SW480 (cell line): ENCODE data around the gene ZBTB12.
A peak's percentile ranks its signal among the peaks of the same experiment; 100 is the strongest.
"Not testable (repeated sequence)": the region's sequence is repeated elsewhere in the genome, so short reads cannot be mapped to it uniquely, and the experiment has no call there.

Source experiments
- DNase-seq: peaks from one replicate; pipeline ENCODE4 v3.0.0-alpha.2; 2016; ENCODE audit warnings: low spot score

Gene ZBTB12

GRCh38 chr6:31920811-31921210, 18.9 kb upstream of the ZBTB12 start:
- DNase-seq = no peak

DNA sequence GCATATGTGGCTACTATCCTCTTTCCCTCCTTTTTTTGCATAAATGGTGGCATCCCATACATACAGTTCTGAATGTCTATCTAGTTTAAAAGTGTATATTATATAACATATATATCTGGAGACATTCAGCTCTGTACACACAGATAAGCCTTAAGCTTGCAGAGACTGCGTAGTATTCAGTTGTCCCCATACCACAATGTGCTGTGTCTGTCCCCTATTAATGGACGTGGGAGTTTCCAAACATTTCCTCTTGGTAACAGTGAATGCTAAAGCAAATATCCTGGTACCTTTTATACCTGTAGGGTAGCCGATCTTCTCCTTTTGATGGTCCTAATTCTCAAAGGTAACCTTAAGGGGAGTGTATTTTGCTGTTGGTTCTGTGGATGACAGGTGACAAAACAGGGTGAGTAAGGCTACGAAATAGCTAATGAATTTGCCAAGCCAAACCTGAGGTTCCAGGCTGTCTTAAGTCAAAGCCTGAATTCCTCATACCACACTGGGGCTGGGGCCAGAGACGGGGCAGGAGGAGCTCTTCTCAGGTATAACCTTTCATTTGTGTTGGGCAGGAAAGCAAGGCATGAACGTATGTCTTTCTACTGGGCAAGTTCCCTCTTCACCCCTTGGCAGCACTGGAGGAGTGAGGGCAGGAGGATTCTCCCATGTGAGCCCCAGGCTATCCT, 17.9 kb upstream of the ZBTB12 start:
- no peak for DNase-seq

DNA sequence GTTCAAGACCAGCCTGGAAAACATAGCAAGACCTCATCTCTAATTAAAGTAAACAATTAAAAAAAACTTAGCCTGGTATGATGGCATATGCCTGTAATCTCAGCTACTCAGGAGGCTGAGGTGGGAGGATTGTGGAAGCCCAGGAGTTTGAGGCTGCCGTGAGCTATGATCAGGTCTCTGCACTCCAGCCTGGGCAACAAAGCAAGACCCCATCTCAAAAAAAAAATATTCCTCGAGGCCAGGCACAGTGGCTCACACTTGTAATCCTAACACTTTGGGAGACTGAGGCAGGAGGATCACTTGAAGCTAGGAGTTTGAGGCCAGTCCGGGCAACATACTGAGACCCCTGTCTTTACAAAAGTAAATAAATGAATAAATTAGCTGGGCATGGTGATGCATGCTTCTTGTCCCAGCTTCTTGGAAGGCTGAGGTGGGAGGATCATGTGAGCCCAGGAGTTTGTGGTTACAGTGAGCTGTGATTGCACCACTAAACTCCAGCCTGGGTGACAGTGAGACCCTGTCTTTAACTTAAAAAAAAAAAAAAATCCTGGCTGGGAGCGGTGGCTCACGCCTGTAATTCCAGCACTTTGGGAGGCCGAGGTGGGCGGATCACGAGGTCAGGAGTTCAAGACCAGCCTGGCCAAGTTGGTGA, 16.3 kb upstream of the ZBTB12 start:
- DNase-seq = no peak

- no peak for DNase-seq
Measured at GRCh38 chr6:31915756-31916155, 13.9 kb upstream of the ZBTB12 start.

GRCh38 chr6:31915351-31915750, 13.5 kb upstream of the ZBTB12 start:
- no peak for DNase-seq

DNA sequence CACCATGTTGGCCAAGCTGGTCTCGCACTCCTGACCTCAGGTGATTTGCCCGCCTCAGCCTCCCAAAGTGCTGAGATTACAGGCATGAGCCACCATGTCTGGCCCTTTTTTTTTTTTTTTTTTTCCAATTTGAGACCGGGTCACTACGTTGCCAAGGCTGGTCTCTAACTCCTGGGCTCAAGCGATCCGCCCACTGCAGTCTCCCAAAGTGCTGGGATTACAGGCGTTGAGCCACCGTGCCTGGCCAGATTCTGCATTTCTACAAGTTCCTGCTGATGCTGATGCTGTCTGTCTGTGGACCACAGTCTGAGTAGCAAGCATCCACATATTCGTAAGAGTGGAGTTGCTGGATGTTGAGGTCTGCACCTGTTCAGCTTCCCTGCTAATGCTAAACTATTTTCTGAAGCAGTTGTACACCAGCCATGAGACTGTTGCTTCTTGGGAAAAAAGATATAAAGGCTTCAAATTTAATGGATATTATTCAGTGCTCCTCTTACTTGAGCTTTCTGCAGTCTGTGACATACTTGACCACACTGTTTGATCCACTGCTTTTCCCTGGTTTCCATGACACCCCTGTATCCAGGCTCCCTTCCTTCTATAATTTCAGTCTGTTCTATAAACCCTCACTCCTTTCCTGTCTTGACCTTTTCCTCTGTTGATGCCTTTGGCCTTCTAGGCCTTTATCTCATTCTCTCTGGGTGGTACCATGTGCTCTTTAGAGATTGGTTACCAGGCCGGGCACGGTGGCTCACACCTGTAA, 10.1 kb upstream of the ZBTB12 start:
- DNase-seq = no peak

DNA sequence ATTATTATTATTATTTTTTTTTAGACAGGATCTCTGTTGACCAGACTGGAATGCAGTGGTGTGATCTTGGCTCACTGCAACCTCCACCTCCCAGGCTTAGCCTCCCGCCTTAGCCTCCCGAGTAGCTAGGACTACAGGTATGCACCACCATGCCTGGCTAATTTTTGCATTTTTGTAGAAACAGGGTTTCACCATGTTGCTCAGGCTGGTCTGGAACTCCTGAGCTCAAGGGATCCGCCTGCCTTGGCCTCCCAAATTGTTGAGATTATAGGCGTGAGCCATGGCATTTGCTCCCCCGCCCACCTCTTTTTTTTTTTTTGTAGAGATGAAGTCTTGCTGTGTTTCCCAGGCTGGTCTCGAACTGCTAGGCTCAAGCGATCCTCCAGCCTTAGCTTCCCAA, 7.4 kb upstream of the ZBTB12 start:
- DNase-seq = not testable (repeated sequence)

DNA sequence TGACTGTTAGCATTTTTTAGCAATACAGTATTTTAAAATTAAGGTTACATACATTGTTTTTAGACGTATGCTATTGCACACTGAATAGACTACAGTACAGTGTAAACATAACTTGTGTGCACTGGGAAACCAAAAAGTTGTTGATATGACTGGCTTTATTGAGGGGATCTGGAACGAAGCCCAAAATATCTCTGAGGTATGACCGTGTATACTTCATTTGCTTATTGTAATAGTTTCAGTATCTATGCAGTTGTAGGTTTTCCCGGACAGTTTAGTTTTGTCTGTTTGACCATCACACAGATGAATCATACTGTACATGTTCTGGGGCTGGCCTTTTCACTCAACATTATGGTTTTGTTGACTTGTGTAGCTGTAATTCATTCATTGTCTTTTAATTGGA, 6.9 kb upstream of the ZBTB12 start:
- DNase-seq = no peak

DNA sequence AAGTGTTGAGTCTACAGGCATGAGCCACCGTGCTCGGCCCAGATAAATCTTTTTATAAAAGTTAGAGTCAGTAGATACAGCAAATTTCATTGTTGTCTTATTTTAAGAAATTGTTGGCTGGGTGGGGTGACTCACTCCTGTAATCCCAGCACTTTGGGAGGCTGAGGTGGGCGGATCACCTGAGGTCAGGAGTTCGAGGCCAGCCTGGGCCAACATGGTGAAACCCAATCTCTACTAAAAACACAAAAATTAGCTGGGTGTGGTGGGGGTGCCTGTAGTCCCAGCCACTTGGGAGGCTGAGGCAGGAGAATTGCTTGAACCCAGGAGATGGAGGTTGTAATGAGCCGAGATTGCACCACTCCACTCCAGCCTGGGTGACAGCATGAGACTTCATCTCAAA, 6.4 kb upstream of the ZBTB12 start:
- DNase-seq = not testable (repeated sequence)

GRCh38 chr6:31907158-31907813, 5.4 kb upstream of the ZBTB12 start:
- DNase-seq = no peak

DNA sequence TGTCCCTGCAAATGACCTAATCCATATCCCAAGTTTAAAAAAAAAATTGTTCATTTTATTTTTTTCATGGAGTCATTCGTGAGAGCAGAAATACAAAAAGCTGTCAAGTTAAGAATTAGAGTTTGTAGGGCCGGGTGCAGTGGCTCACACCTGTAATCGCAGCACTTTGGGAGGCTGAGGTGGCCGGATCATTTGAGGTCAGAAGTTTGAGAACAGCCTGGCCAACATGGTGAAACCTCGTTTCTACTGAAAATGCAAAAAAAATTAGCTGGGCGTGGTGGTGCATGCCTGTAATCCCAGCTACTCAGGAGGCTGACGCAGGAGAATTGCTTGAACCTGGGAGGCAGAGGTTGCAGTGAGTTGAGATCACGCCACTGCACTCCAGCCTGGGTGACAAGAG, 4.8 kb upstream of the ZBTB12 start:
- DNase-seq = not testable (repeated sequence)

DNA sequence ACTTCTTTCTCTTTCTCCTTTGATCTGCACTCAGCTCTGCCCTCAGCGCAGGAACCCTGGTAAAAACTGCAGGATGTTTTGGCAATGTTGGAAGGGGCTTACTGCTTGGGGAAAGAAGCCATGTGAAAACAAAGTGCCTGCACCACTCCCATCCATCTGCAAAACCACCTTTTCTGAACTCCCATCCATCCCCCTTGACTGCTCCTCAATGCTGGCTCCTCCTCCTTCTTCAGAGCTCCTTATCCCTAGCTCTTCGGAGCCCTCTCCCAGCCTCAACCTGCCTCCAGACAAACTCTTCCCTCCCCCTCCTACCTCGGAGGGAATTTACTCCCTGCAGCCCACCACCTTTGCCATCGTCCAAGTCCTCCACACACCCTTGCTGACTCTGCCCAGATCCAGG, 4.2 kb upstream of the ZBTB12 start:
- no peak for DNase-seq

GRCh38 chr6:31905041-31905440, 3.2 kb upstream of the ZBTB12 start:
- no peak for DNase-seq

DNA sequence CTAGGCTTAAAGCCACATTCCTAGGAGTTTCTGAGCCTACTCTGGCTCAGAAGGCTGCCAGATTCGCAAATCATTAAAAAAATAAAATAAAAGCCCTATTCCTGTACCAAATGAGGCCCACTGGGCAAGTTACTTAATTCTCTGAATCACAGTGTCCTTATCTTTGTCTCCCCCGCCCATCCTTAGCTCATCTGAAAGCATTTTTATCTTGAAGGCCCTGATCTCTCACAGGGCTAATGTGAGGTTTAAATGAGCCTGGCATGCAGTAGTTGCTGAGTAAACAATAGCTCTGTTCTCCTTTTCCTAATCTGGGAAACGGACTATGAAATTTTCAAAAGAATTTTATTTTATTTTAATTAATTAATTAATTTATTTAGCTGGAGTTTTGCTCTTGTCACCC, 2.1 kb upstream of the ZBTB12 start:
- DNase-seq = no peak

- peak; percentile 44 for DNase-seq
Measured at GRCh38 chr6:31901415-31901952, 402 bp downstream of the ZBTB12 start.

- no peak for DNase-seq
Measured at GRCh38 chr6:31900917-31901414, 920 bp downstream of the ZBTB12 start.

DNA sequence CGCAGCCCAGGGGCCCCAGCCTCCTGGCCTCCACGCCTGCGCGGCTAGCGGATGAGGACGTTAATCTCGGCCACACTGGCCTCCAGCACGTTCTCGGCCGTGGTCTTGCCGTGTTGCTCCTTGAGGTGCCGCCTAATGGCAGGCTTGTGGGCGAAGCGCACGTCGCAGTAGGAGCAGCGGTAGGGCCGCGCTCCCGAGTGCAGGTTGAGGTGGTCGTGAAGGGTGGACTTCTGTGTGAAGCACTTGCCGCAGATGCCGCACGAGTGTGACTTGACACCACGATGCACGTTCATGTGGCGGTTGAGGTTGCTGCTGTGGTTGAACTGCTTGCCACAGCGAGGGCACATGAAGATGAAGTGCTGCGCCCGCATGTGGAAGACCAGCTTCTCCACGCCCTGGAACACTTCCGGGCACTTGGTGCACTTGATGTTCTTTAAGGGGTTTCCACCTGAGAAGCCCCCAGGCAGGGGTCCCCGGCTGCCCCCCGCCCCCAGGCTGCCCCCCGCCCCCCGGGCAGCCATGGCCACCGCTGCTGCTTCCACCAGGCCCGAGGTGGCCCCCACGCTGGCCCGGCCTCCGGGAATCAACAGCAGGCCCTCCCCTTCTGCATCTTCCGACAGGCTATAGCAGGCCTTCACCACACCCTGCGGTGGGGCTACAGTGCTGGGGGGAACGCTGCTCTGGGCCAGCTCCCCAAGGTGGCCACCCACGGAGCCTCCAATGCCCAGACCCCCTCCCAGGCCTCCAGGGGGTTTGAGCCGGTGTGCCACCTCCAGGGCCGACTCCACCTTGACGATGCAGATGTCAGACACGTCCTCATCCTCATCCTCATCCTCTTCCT, 1.8 kb downstream of the ZBTB12 start:
- no peak for DNase-seq

DNA sequence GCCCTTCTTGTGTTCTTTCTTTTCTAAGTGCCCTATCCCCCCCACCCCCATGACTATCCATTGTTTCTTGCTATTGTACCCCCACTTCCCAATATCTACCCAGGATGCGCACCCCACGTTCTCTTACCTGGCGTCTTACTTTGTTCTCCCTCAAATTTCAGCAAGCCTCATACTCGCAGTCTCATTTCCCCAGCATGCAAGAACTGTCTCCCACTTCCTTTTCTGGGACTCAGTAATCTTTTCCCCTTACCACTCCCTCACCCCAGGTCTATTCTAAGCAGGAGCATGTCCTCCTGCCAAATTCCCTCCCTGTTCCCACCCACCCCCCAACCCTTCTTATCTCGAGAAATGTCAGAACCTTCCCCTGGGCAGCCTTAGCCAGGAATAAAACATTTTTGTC, 2.7 kb downstream of the ZBTB12 start:
- no peak for DNase-seq

- peak; percentile 70 for DNase-seq
Measured at GRCh38 chr6:31898383-31899011, 3.4 kb downstream of the ZBTB12 start.

DNA sequence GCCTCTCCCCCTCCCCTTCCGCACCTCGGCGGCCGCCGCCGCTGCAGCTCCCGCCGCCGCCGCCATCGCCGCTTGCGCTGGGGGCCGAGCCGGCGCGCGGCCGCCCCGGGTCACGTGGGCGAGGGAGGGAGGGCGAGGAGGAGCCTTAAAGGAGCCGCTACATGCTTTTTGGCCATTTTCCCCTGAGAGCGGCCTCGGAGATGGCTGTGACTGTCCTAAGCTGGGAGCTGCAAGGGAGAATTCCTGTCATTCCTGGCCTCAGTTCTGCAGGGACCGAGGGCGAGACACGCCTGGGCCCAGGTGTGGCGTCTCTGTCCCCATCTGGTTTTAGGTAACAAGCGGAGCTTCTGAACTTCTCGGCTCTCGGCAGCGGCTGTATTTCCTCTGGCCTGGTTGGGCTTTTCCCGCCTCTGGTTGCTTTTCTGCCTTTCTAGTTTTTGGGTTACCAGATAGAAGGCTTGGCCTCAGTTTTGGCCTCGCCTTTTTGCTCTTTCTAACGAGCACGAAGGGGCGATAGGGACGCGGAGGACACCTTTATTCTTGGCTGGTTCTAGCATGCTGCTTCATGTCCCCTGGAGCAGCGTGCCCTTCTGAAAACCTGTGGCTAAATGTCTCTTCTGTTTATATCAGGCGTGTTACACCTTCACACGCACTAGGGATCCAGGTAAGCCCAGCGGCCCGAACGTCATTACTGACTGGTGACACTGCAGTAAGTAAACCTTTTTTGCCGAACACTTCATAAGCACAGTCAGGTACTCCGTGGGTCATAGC, 4.1 kb downstream of the ZBTB12 start, which contains the start of gene EHMT2:
Gene EHMT2, minus strand, starts transcription at position 87 of the 771 bp plus-strand sequence. Its CDS starts 21 bp downstream, at position 66.
- DNase-seq = peak; percentile 82
